IPS DF 6.9 (cell line): ENCODE data around the gene PPM1H.
"Not testable (repeated sequence)": the region's sequence is repeated elsewhere in the genome, so short reads cannot be mapped to it uniquely, and the experiment has no call there.

Source experiments
- DNase-seq: peaks from one replicate; pipeline ENCODE4 v3.0.0-alpha.2; 2013; ENCODE audit warnings: low read depth, low spot score
- H3K27ac ChIP-seq: one replicate; pipeline ENCODE4 v1.5.1; 2013; ENCODE audit warnings: low read length, control low read depth
- H3K27me3 ChIP-seq: 2 replicates; pipeline ENCODE4 v1.6.1; 2013; ENCODE audit warnings: mild to moderate bottlenecking, low read length; ENCODE audit not compliant: control insufficient read depth, insufficient read depth
- H3K36me3 ChIP-seq: 2 replicates; pipeline ENCODE4 v1.6.1; 2013; ENCODE audit warnings: low read length; ENCODE audit not compliant: control insufficient read depth, insufficient read depth
- H3K4me1 ChIP-seq: 2 replicates; pipeline ENCODE4 v1.6.1; 2013; ENCODE audit warnings: low read length; ENCODE audit not compliant: control insufficient read depth, insufficient read depth
- H3K4me3 ChIP-seq: 2 replicates; pipeline ENCODE4 v1.5.1; 2013; ENCODE audit warnings: mild to moderate bottlenecking, low read length
- H3K9me3 ChIP-seq: 2 replicates; pipeline ENCODE4 v1.6.1; 2013; ENCODE audit warnings: low read length, inconsistent platforms; ENCODE audit not compliant: control insufficient read depth, insufficient read depth
- WGBS: extraction: QIAGEN DNeasy Blood & Tissue Kit; methylation state at CpG from one replicate; pipeline ENCODE4 v1.1.7; 2013; ENCODE audit warnings: mixed read lengths, missing lambda C conversion rate; ENCODE audit not compliant: insufficient read length, insufficient coverage; 5-methylcytosine and 5-hydroxymethylcytosine counted together

The PPM1H gene

DNA sequence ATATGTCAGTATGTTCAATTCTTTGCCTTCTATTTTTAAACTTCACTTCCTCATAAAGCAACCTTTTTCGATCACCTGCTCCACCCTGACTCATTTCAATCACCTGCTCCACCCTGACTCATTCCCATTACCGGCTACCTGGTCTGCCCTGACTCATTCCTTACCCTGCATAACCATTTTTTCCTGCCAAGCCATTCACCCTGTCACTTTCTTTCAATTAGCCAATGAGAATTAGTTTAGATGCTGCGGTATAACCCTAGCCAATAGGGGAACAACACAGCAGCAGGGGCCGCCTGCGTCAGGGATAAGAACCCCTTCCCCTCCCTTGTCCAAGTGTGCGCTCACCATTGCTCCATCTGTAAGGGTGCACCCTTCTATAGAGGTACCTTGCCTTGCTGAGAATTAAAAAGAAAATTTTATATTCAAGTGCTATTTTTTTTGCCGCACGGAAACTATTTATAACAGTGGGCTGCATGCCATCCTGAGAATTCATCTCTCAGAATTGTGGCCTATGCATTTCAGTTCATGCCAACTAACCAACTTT, 31.6 kb upstream of the PPM1H start:
- not testable (repeated sequence) for DNase-seq, H3K4me1 ChIP-seq, H3K36me3 ChIP-seq, H3K4me3 ChIP-seq, H3K27ac ChIP-seq, H3K9me3 ChIP-seq, H3K27me3 ChIP-seq
- WGBS: no CpG with 5 or more reads among the region's 8 CpGs

DNA sequence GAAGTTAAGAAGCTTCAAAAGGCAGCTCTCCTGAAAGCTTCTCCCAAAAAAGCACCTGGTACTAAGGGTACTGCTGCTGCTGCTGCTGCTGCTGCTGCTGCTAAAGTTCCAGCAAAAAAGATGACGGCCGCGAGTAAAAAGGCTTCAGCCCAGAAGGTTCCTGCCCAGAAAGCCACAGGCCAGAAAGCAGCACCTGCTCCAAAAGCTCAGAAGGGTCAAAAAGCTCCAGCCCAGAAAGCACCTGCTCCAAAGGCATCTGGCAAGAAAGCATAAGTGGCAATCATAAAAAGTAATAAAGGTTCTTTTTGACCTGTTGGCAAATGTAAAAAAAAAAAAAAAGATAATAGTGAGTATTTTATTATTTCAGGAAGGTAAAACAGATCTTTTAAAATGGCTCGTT, 30.8 kb upstream of the PPM1H start:
- H3K4me1 ChIP-seq, H3K4me3 ChIP-seq, H3K27me3 ChIP-seq, DNase-seq, H3K36me3 ChIP-seq, H3K27ac ChIP-seq, H3K9me3 ChIP-seq: not testable (repeated sequence)
- no CpG with 5 or more reads among the region's 4 CpGs for WGBS

DNA sequence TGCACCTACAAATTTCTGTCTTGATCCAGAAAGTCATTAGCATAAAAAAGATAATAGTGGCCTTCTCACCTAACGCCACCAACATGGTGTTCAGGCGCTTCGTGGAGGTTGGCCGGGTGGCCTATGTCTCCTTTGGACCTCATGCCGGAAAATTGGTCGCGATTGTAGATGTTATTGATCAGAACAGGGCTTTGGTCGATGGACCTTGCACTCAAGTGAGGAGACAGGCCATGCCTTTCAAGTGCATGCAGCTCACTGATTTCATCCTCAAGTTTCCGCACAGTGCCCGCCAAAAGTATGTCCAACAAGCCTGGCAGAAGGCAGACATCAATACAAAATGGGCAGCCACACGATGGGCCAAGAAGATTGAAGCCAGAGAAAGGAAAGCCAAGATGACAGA, 30.3 kb upstream of the PPM1H start:
- H3K27me3 ChIP-seq, H3K4me1 ChIP-seq, H3K36me3 ChIP-seq, DNase-seq, H3K27ac ChIP-seq, H3K9me3 ChIP-seq, H3K4me3 ChIP-seq: not testable (repeated sequence)
- no CpG with 5 or more reads among the region's 11 CpGs for WGBS

DNA sequence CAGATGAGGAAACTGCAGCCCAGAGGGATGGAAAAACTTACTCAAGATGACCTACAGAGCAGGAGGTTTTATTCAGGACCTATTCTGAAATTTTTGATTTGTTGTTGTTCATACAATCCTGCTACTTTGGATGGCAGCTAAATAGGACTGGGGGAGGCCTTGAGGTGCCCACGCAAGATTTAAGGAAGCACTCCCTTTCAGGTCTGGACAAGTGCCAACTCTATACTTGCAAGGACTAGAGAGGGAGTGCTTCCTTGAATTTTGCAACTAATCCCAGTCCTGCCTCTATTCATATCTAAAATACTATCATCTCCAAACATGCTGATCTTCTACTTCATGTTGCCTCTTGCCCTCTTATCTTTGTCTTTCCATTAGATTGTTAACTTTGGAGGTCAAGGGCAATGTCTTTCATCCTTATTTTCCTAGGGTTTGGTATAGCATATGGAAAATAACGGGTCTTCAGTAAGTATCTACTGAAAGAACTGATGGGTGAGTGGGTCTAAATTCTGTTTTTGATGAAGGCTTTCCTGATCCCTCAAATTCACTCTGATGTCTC, 28.6 kb upstream of the PPM1H start:
- Histone ChIP-seq H3K27me3 (no peaks in the 10 kb centered on the region), H3K36me3 (no peaks in the 10 kb centered on the region), H3K4me1 (no peaks in the 10 kb centered on the region), H3K4me3 (no peak overlapping the region), H3K27ac (no peak overlapping the region), H3K9me3 (no peaks in the 10 kb centered on the region)
- WGBS: no CpG with 5 or more reads among the region's 2 CpGs
- DNase-seq: no peak

DNA sequence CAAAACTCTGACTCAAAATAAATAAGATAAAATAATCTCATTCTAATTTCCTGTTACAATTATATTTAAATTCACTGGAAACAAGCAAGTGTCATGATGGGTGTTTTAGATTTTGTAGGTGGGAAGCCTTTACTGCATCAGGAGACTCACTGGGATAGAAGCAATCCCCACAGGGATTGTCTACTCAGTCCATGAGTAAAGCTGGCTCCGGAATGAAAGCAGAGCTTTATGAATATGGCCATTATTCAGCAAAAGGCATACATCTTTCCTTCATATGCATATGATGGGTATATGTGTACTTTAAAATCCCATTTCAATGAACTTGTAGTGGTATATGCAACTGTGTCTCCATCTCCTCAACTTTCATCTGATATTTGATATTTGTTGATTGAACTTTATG, 25.4 kb upstream of the PPM1H start:
- no CpG with 5 or more reads among the region's 1 CpG for WGBS
- Histone ChIP-seq H3K9me3 (no peaks in the 10 kb centered on the region), H3K4me3 (no peak overlapping the region), H3K4me1 (no peaks in the 10 kb centered on the region; the same call in 1 of the 2 replicates), H3K27me3 (no peaks in the 10 kb centered on the region), H3K27ac (no peak overlapping the region), H3K36me3 (no peaks in the 10 kb centered on the region)
- no peak for DNase-seq

DNA sequence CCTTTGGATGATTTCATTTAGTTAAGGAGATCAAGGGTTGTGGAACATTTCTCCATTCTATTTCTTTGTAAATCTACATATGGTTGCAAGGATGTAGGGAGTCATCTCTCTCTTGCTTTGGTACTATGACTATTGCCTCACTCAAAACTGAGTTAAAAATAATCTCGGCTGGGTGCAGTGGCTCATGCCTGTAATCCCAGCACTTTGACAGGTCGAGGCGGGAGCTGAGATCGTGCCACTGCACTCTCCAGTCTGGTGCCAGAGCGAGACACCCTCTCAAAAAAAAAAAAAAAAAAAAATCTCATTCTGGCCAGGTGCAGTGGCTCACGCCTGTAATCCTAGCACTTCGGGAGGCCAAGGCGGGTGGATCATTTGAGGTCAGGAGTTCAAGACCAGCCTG, 24.8 kb upstream of the PPM1H start:
- Histone ChIP-seq H3K36me3 (no peaks in the 10 kb centered on the region), H3K27me3 (no peaks in the 10 kb centered on the region), H3K27ac (no peak overlapping the region), H3K9me3 (no peaks in the 10 kb centered on the region), H3K4me1 (no peaks in the 10 kb centered on the region; the same call in 1 of the 2 replicates), H3K4me3 (no peak overlapping the region)
- no CpG with 5 or more reads among the region's 8 CpGs for WGBS
- no peak for DNase-seq

DNA sequence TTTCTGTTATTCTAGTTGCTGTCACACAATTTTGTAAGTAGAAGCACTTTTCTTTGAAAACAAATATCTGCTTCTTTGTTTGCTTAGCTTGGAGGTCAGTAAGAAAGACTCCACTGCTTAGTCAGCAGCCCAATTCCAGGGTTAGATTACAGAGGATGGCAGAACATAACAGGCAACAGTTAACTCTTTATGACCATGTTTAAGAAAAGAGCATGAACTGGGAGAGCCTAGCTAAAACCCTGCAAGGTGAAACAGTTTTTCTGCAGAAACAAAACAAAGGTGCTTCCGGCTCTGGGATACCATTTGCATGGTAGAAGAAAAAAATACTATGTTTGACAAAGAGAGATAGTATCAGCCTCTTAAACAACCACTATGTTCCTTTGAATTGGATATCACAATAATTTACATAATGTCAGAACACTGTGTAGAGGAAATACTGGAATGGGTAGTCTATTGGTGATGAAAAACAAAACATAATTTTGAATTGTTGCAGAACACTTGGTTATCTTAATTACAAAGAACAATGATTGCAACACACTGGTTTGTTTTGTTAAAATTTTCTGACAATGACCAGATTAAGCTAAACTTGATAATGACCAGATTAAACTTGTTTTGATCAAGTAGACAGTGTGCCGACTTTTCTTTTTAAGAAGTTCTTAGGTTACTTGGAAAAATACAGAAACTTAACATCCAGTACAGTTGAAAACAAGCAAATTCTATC, 22.4 kb upstream of the PPM1H start:
- Histone ChIP-seq H3K27me3 (no peaks in the 10 kb centered on the region), H3K36me3 (no peaks in the 10 kb centered on the region), H3K9me3 (no peaks in the 10 kb centered on the region), H3K4me1 (no peaks in the 10 kb centered on the region; the same call in 1 of the 2 replicates), H3K27ac (no peak overlapping the region), H3K4me3 (no peak overlapping the region)
- WGBS: no CpG with 5 or more reads among the region's 2 CpGs
- DNase-seq: no peak

DNA sequence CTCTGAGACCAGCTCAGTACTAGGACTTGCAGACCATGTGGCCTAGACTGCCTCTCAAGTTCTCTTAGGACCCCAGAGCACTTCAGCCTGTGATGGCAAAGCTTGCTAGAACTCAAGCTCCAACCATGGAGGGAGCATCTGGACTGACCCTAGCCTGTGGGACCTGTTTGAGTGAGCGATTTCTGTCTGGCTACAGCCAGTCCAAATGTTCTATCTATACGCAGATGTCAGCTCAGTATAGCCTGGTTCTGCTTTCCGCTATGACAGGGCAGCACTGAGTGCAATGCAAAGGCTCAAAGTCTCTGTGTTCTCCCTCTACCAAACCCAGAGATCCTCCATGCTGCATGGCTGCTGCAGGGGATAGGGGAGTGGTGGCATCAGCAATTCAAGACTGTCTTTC, 20.7 kb upstream of the PPM1H start:
- Histone ChIP-seq H3K36me3 (no peaks in the 10 kb centered on the region), H3K4me1 (no peaks in the 10 kb centered on the region; the same call in 1 of the 2 replicates), H3K27ac (no peak overlapping the region), H3K27me3 (no peaks in the 10 kb centered on the region), H3K9me3 (no peaks in the 10 kb centered on the region), H3K4me3 (no peak overlapping the region)
- no CpG with 5 or more reads among the region's 3 CpGs for WGBS
- no peak for DNase-seq

DNA sequence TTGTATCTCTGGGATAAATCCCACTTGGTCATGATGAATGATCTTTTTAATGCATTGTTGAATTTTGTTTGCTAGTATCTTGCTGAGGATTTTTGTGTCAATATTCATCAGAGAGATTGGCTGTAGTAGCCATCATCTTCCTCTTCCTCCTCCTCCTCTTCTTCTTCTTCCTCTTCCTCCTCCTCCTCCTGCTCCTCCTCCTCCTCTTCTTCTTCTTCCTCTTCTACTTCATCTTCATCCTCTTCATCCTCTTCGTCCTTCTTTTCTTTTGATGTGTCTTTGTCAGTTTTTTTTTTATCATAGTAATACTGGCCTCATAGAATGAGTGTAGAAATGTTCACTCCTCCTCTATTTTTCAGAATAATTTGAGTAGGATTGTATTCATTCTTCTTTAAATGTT, 15.4 kb upstream of the PPM1H start:
- Histone ChIP-seq H3K4me1 (no peaks in the 10 kb centered on the region), H3K27me3 (no peaks in the 10 kb centered on the region), H3K9me3 (no peaks in the 10 kb centered on the region), H3K27ac (no peak overlapping the region), H3K4me3 (no peak overlapping the region), H3K36me3 (no peaks in the 10 kb centered on the region)
- DNase-seq: no peak
- WGBS: 100% methylated on average over 1 of the region's 1 CpG

DNA sequence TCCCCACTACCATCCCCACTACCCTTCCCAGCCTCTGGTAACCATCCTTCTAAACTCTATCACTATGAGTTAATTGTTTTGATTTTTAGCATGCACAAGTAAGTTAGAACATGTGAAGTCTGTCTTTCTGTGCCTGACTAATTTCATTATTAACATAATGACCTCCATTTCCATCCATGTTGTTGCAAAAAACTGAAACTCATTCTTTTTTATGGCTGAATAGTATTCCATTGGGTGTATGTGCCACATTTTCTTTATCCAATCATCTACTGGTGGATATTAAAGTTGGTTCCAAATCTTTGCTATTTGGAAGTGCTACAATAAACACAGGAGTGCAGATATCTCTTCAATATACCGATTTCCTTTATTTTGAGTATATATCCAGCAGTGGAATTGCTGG, 13.2 kb upstream of the PPM1H start:
- Histone ChIP-seq H3K4me3 (no peak overlapping the region), H3K9me3 (no peaks in the 10 kb centered on the region), H3K4me1 (no peaks in the 10 kb centered on the region), H3K27ac (no peak overlapping the region), H3K36me3 (no peaks in the 10 kb centered on the region), H3K27me3 (no peaks in the 10 kb centered on the region)
- WGBS: no CpG with 5 or more reads among the region's 1 CpG
- DNase-seq: no peak

DNA sequence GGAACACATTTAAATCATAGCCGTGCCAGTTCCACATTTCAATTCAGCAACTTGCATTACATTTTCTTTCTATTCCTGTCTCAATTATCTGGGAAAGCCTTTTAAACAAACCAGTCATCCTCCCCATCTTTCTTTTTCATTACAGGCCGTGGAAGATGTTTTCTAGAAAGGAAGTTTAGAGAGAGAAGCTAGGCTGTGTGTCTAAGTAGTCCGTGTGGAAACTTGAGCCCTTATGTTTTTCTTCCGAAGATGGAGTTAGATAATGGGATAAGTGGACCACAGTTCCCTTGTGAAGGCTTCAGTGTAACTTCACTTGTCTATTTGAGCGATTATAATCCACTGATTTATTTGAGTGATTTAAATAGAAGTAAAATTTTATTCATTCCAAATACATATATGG, 12.4 kb upstream of the PPM1H start:
- Histone ChIP-seq H3K9me3 (no peaks in the 10 kb centered on the region), H3K4me1 (no peaks in the 10 kb centered on the region), H3K27me3 (no peaks in the 10 kb centered on the region), H3K36me3 (no peaks in the 10 kb centered on the region), H3K27ac (no peak overlapping the region), H3K4me3 (no peak overlapping the region)
- no CpG with 5 or more reads among the region's 5 CpGs for WGBS
- DNase-seq: no peak
